ENCODE measurements around the gene SHISA8.

GRCh38 chr22:41900652-41901312 is 14.1 kb downstream of the SHISA8 start:
- TF ChIP-seq SUZ12 (IDR thresholded peaks at IDR 0.05; ENCODE audit: extremely low read depth, insufficient read depth, insufficient read length) (no peak), ZNF274 (IDR thresholded peaks at IDR 0.05; ENCODE audit: low read depth, low read length) (no peak), YY1 (IDR thresholded peaks at IDR 0.05; ENCODE audit: insufficient read depth, insufficient read length) (no peak)
